ENCODE data around the gene UBE2F. TPM values are rescaled to one million over a fixed set of nuclear protein-coding genes. Genes with fewer than 3 reads are reported as not detected.

Gene UBE2F
- total and polyA plus RNA-seq, 2 of the 13 experiments (the other 11 are each of a cell fraction or from before 2014, with no cell fraction given): 35.4 to 73.1 TPM

GRCh38 chr2:238080518-238080917, 113.7 kb downstream of the UBE2F start (continued):
- peak; percentile 75; the same call in 1 of the 2 replicates for TF ChIP-seq HNF1B (CRISPR knock-in tag; IDR thresholded peaks at IDR 0.05)
- TF ChIP-seq ZNF687 (CRISPR knock-in tag; IDR thresholded peaks at IDR 0.05): peak; percentile 41
- TF ChIP-seq ZNF674 (CRISPR knock-in tag; IDR thresholded peaks at IDR 0.05; ENCODE audit: low read depth): peak; percentile 73; the same call in 1 of the 2 replicates
- TF ChIP-seq ZNF383 (CRISPR knock-in tag; IDR thresholded peaks at IDR 0.05; ENCODE audit: borderline replicate concordance): 0 out of 2 replicates have a peak, but pooled peaks have one; percentile 11
- 0 out of 2 replicates have a peak, but pooled peaks have one; percentile 4 for TF ChIP-seq ZNF607 (CRISPR knock-in tag; IDR thresholded peaks at IDR 0.05; ENCODE audit: borderline replicate concordance)
- TF ChIP-seq ZFX (CRISPR knock-in tag; IDR thresholded peaks at IDR 0.05; ENCODE audit: low read depth): 0 out of 2 replicates have a peak, but pooled peaks have one; percentile 12
- no peak for TF ChIP-seq ZNF747 (CRISPR knock-in tag; IDR thresholded peaks at IDR 0.05; ENCODE audit: borderline replicate concordance)
- TF ChIP-seq TBX2 (CRISPR knock-in tag; IDR thresholded peaks at IDR 0.05; ENCODE audit: borderline replicate concordance): 0 out of 2 replicates have a peak, but pooled peaks have one; percentile 30
- peak; percentile 52; the same call in 1 of the 2 replicates for TF ChIP-seq ATF7-NPFF (CRISPR knock-in tag; IDR thresholded peaks at IDR 0.05; ENCODE audit: low read depth)
- 0 out of 2 replicates have a peak, but pooled peaks have one; percentile 57 for TF ChIP-seq ZNF788 (CRISPR knock-in tag; IDR thresholded peaks at IDR 0.05; ENCODE audit: borderline replicate concordance)
- no peak for TF ChIP-seq RCOR2 (CRISPR knock-in tag; IDR thresholded peaks at IDR 0.05)
- TF ChIP-seq EED (CRISPR knock-in tag; IDR thresholded peaks at IDR 0.05): peak; percentile 82; the same call in 1 of the 2 replicates
- no peak for TF ChIP-seq E2F5 (CRISPR knock-in tag; conservative IDR thresholded peaks at IDR 0.05)
- peak; percentile 88 for TF ChIP-seq ZNF274 (CRISPR knock-in tag; IDR thresholded peaks at IDR 0.05)
- no peak for TF ChIP-seq JUND (CRISPR knock-in tag; IDR thresholded peaks at IDR 0.05)
- TF ChIP-seq NFKB2 (CRISPR knock-in tag; IDR thresholded peaks at IDR 0.05; ENCODE audit: borderline replicate concordance): peak; percentile 43; the same call in 1 of the 2 replicates
- TF ChIP-seq THAP9 (CRISPR knock-in tag; IDR thresholded peaks at IDR 0.05; ENCODE audit: borderline replicate concordance): peak; percentile 45; the same call in 1 of the 2 replicates
- no peak for TF ChIP-seq CREM (IDR thresholded peaks at IDR 0.05)
- no peak for TF ChIP-seq CREM (CRISPR knock-in tag; IDR thresholded peaks at IDR 0.05)
